Measurements from ENCODE around the gene KRTAP5-8.

DNA sequence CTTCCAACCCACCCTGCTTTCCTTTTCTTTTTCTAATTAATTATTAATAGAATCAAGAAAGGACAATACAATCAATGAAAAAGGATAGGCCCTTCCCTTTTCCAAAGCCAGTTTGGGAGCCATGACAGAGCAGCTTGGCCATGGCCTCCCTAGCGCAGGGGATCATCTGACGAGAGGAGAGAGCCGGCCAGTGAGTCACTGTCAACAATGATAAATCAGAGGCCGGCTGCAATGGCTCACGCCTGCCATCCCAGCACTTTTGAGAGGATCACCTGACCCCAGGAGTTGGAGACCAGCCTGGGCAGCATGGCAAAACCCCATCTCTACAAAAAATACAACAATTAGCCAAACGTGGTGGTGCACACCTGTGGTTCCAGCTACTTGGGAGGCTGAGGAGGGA is 38.3 kb upstream of the KRTAP5-8 start:
- TF ChIP-seq, protein P1, sequence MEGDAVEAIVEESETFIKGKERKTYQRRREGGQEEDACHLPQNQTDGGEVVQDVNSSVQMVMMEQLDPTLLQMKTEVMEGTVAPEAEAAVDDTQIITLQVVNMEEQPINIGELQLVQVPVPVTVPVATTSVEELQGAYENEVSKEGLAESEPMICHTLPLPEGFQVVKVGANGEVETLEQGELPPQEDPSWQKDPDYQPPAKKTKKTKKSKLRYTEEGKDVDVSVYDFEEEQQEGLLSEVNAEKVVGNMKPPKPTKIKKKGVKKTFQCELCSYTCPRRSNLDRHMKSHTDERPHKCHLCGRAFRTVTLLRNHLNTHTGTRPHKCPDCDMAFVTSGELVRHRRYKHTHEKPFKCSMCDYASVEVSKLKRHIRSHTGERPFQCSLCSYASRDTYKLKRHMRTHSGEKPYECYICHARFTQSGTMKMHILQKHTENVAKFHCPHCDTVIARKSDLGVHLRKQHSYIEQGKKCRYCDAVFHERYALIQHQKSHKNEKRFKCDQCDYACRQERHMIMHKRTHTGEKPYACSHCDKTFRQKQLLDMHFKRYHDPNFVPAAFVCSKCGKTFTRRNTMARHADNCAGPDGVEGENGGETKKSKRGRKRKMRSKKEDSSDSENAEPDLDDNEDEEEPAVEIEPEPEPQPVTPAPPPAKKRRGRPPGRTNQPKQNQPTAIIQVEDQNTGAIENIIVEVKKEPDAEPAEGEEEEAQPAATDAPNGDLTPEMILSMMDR (conservative IDR thresholded peaks at IDR 0.05; ENCODE audit: low read depth, low read length) = no peak
- TF ChIP-seq POLR2A (IDR thresholded peaks at IDR 0.05; ENCODE audit: low read depth, low read length) (no peak), MXI1 (IDR thresholded peaks at IDR 0.05; ENCODE audit: borderline replicate concordance, low read depth, low read length) (no peak), MAFK (IDR thresholded peaks at IDR 0.05; ENCODE audit: low read depth, low read length) (no peak), SMC3 (IDR thresholded peaks at IDR 0.05; ENCODE audit: low read depth, low read length) (no peak), MAZ (IDR thresholded peaks at IDR 0.05; ENCODE audit: borderline replicate concordance, low read depth, low read length) (no peak), RFX5 (IDR thresholded peaks at IDR 0.05; ENCODE audit: low read depth, low read length) (no peak), RAD21 (IDR thresholded peaks at IDR 0.05; ENCODE audit: low read length) (no peak), RCOR1 (IDR thresholded peaks at IDR 0.05; ENCODE audit: insufficient replicate concordance, low read length) (no peak), FOS (IDR thresholded peaks at IDR 0.05; ENCODE audit: low read depth, low read length) (no peak), CEBPB (IDR thresholded peaks at IDR 0.05; ENCODE audit: low read depth, low read length) (no peak), CHD1 (IDR thresholded peaks at IDR 0.05; ENCODE audit: low read depth, low read length) (no peak)
- TF ChIP-seq, protein P2, sequence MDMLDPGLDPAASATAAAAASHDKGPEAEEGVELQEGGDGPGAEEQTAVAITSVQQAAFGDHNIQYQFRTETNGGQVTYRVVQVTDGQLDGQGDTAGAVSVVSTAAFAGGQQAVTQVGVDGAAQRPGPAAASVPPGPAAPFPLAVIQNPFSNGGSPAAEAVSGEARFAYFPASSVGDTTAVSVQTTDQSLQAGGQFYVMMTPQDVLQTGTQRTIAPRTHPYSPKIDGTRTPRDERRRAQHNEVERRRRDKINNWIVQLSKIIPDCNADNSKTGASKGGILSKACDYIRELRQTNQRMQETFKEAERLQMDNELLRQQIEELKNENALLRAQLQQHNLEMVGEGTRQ (IDR thresholded peaks at IDR 0.05; ENCODE audit: low read depth, low read length) = no peak
- TF ChIP-seq, protein P3, sequence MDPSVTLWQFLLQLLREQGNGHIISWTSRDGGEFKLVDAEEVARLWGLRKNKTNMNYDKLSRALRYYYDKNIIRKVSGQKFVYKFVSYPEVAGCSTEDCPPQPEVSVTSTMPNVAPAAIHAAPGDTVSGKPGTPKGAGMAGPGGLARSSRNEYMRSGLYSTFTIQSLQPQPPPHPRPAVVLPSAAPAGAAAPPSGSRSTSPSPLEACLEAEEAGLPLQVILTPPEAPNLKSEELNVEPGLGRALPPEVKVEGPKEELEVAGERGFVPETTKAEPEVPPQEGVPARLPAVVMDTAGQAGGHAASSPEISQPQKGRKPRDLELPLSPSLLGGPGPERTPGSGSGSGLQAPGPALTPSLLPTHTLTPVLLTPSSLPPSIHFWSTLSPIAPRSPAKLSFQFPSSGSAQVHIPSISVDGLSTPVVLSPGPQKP (IDR thresholded peaks at IDR 0.05; ENCODE audit: borderline replicate concordance, low read depth, low read length) = no peak
